Esophagus squamous epithelium (tissue), 4 donors: ENCODE measurements around the gene RAPGEF4.

Experiments
- CTCF ChIP-seq, 6 experiments: fragments of 450-650 bp in 4 of 6; fragments of 200-600 bp in 2 of 6; sonication (generic) in 2 of 6; IDR thresholded peaks; one replicate each; pipeline ENCODE4 v1.5.1; 2016 to 2019; ENCODE audit warnings: antibody characterized with exemption in 6 of 6, mild to moderate bottlenecking in 4 of 6, moderate library complexity in 4 of 6
- POLR2A ChIP-seq, 4 donors: fragments of 450-650 bp; IDR thresholded peaks; one replicate each; pipeline ENCODE4 v1.6.1; 2017; ENCODE audit warnings: antibody characterized with exemption in 4 of 4, mild to moderate bottlenecking in 4 of 4, moderate library complexity in 3 of 4

GRCh38 chr2:172792711-172793110 is 57.1 kb downstream of the RAPGEF4 start:
- TF ChIP-seq CTCF (IDR thresholded peaks at IDR 0.05) (no peak), POLR2A (IDR thresholded peaks at IDR 0.05) (no peak)
